HG03097 (cell line): ENCODE results near the gene PRXL2B.
"Not testable (repeated sequence)": the region's sequence is repeated elsewhere in the genome, so short reads cannot be mapped to it uniquely, and the experiment has no call there.

ENCODE experiments used
- ATAC-seq: cut with Tn5 transposase; IDR thresholded peaks from one replicate; pipeline ENCODE4 v1.9.1; 2021; ENCODE audit not compliant: unreplicated experiment, low FRiP score

The PRXL2B gene

GRCh38 chr1:2610036-2610959 is 23.7 kb downstream of the PRXL2B start:
- no peak for ATAC-seq

- no peak for ATAC-seq
Observed at GRCh38 chr1:2611031-2611501, 24.5 kb downstream of the PRXL2B start.

- no peak for ATAC-seq
Observed at GRCh38 chr1:2611621-2612437, 25.3 kb downstream of the PRXL2B start.

DNA sequence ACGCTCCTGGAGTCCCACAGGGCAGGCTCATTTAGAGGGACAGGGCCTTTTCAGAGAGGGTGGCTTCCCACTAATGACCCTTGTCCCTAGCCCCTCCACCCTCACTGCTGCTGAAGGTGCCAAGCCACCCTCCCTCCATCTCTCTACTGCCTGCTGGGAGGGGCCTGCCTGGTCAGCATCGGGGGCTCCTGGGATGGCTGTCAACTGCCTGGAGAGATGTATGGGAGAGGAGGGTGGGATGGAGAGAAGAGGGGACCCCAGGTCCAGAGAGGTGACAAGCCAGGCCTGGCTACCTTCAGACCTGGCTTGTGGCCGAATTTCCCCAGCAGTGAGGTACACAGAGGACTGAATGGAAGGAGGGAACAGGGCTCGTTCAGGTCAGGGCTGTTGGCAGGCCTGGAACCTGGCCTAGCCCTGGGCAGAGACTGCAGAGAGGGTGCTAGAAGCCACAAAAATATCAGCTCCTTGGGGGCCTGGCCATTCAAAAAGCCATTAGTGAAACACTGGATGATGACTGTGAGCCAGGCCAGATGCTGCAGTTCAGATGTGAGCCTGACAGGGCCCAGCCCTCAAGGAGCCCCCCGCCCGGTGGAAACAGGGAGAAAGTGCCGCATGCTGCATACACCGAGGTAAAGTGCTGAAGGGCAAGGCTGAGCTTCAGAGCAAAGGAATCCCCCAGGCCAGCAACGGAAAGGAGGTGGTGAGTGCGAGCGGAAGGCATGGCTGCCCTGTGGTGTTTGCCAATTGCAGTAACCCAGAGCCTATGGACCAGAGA is 26.2 kb downstream of the PRXL2B start:
- no peak for ATAC-seq

GRCh38 chr1:2614145-2614544 is 27.6 kb downstream of the PRXL2B start:
- no peak for ATAC-seq

- no peak for ATAC-seq
Observed at GRCh38 chr1:2617971-2618470, 31.4 kb downstream of the PRXL2B start.

- ATAC-seq: no peak
Observed at GRCh38 chr1:2623571-2624337, 37.2 kb downstream of the PRXL2B start.

GRCh38 chr1:2624735-2625300 is 38.2 kb downstream of the PRXL2B start:
- ATAC-seq: no peak

GRCh38 chr1:2625311-2625710 is 38.7 kb downstream of the PRXL2B start:
- ATAC-seq: no peak

DNA sequence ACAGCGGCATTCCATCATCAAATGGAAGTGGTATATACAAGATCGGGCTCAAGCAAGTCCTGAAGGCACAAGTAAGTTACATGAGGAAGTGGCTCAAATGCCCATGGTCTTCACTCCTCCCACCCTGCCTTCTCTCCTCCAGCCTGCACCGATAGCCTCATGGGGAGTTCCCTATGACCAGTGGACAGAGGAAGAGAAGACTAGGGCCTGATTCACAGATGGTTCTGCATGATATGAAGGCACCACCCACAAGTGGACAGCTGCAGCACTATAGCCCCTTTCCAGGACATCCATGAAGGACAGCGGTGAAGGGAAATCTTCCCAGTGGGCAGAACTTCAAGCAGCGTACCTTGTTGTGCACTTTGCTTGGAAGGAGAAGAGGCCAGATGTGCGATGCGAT is 39.2 kb downstream of the PRXL2B start:
- not testable (repeated sequence) for ATAC-seq

GRCh38 chr1:2627746-2628145 is 41.2 kb downstream of the PRXL2B start:
- ATAC-seq: no peak

DNA sequence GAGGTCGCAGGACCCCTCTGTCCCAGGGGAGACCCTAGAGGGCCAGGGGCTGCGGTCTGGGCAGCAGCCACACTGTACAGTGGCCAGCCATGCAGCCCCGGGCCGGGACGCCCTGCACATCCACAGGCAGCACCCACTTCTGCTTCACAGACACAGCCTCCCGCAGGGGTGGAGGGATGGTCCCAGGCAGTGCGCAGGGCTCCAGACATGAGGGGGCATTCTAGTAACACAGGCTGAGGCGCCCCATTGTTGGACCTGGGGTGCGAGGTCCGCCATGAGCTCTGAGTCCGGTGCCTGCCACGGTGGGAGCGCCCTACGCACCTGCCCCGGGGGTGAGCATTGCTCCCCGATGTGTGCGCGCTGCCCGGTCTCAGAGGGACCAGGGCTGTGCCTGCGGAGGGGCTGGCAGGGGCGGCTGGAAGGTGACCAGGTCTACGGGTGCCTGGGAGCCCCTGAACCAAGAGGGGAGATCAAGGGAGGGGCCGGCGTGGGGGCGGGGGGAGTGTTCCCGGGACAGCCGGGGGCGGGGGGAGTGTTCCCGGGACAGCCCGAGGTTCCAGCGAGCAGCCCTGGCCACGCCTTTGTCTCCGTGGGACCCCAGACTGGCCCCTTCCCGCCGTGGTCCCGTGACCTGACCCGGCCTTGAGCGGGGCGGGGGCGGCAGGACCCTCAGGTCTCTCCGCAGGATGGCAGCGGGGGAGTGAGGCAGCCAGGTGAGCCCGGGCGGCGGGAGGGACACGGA is 41.8 kb downstream of the PRXL2B start:
- no peak for ATAC-seq

- no peak for ATAC-seq
Observed at GRCh38 chr1:2628933-2629626, 42.5 kb downstream of the PRXL2B start.

DNA sequence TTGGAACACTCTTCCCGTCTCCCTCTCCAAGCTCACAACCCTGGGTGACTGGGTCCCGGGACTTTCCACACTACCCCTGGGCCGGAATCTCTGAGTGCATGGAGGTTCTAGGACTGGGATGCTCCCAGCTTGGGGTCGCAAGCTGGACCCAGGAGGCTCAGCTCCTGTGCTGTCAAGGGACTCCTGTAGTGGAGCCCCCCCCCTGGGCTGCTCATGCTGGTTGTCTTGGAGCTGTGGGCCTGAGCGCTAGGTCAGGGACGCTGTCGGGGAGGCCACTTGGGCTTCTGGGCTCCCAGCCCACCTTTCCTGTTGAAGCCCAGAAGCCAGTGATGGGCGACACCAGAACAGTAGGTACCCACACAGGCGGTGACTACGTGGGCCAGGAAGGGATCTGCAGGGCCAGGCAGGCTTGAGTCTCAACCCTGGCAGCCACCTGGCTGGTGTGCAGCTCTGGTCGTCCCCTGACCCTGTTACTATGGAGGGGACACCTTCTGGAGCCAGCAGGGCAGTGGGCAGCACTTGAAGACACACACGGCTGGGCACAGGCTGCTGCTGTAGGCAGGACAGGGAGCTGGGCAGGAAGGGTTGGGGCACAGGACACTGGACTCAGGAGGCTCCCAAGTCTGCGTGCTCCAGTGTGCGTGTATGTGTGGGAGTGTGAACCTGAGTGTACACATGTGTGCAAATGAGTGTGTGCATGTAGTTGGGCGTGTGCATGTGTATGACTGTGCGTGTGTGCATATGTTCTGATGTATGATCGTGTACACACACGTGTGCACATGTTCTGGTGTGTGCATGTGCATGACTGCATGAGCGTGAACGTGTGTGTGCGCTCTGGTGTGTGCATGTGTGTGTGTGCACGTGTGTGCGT is 43.3 kb downstream of the PRXL2B start:
- no peak for ATAC-seq

- ATAC-seq: no peak
Observed at GRCh38 chr1:2630498-2631135, 44.0 kb downstream of the PRXL2B start.

DNA sequence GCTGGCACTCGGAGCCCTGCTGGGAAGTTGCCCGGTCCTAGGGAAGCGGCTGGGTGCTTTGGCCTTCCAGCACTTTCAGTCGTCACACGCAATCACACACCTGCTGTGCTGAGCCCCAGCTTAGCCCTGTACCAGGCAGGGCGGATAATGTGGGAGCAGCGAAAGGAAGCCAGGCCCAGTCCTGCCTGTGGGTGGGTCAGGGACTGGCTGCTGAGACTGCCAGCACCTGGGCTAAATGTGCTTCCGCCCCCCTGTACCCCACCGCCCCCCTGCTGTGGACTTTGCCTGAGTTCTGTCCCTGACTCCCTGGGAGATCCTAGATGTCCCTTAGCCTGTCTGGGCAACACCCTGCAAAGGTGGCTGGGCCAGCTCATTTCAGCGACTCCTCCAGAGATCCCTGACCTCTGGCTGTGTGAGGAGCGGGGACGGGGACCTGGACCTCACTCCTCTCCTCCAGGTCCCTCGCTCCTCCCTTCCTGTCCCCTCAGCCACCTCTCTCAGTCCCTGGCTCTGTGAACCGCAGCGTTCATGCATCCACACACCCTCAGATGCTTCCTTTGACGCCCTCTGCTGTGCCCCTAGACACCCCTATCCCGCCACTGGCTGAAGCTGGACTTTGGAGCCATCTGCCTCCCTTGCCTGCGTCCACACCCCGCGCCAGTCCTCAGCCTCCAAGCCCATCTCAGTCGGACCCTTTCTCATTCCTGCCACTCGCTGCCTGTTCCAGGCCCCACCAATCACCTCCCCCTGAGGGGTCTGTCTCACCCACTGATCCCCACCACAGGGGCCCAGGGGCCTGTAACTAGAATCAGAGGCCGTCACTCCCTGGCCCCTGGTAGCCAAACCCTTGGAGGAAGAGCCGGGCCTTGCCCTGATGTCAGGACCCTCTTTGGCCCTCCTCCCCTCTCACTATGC is 44.8 kb downstream of the PRXL2B start:
- no peak for ATAC-seq
